HepG2 (cell line): ENCODE data around the gene HAPLN3. TPM values are rescaled to one million over a fixed set of nuclear protein-coding genes. Genes with fewer than 3 reads are reported as not detected.

Experiments used
- ATAC-seq: fragments of 200-7000 bp; cut with Tn5 transposase; 3 replicates; pipeline ENCODE4 v1.9.1; 2020; ENCODE audit warnings: mild to moderate bottlenecking, moderate library complexity
- BruUV-seq: library from RNA; stranded (reverse); fragments of 400-500 nt; replicated peaks from 2 replicates; lab custom pipeline; 2021; lab: Mats Ljungman, UMichigan
- CTCF ChIA-PET: fragments of 300-600 bp; formaldehyde crosslinking; extraction: SDS; loops from one replicate; lab custom pipeline; 2021; ENCODE audit warnings: low total read pairs, inconsistent platforms, low intra/inter-chr PET ratio; lab: Yijun Ruan, JAX
- POLR2A ChIA-PET: fragments of 350-600 bp; sonication (Branson Sonifier 250); formaldehyde crosslinking; loops from one replicate; lab custom pipeline; 2020; ENCODE audit warnings: antibody characterized with exemption, inconsistent platforms; lab: Yijun Ruan, JAX
- DNase-seq: peaks from one replicate; pipeline ENCODE4 v3.0.0-alpha.2; 2015; ENCODE audit warnings: low spot score
- FAIRE-seq: peaks from 3 replicates; lab custom pipeline; 2011; peaks lifted over from hg19 to GRCh38; lab: Jason Lieb, UNC
- H2AFZ ChIP-seq: one replicate; pipeline ENCODE4 v1.6.1; 2011; ENCODE audit warnings: low read length, inconsistent platforms
- H3K27ac ChIP-seq: fragments of 300-600 bp; 3 replicates; pipeline ENCODE4 v1.8.0; 2011; ENCODE audit warnings: mixed run types, mild to moderate bottlenecking, mixed read lengths, low read length, inconsistent platforms; ENCODE audit not compliant: insufficient read depth; ENCODE audit errors: extremely low read length
- H3K27me3 ChIP-seq, 2 experiments: fragments of 200-600 bp in 1 of 2; 2 replicates in 1 of 2; 3 replicates in 1 of 2; pipeline versions ENCODE4 v1.6.0 to v1.8.0; 2011; ENCODE audit warnings: low read length in 2 of 2, mild to moderate bottlenecking in 2 of 2, moderate library complexity in 2 of 2, inconsistent platforms in 1 of 2; ENCODE audit not compliant: insufficient read depth in 2 of 2, control insufficient read depth in 1 of 2
- H3K36me3 ChIP-seq, 2 experiments: fragments of 200-600 bp in 1 of 2; replicated peaks in 1 of 2; 2 replicates in 1 of 2; 3 replicates in 1 of 2; pipeline versions ENCODE4 v1.5.1 to v1.8.0; 2011; ENCODE audit warnings: low read length in 2 of 2, inconsistent platforms in 1 of 2; ENCODE audit not compliant: insufficient read depth in 2 of 2, control insufficient read depth in 1 of 2
- H3K4me1 ChIP-seq: 2 replicates; pipeline ENCODE4 v1.5.1; 2012; ENCODE audit warnings: low read length, inconsistent platforms; ENCODE audit not compliant: insufficient read depth
- H3K4me2 ChIP-seq: 2 replicates; pipeline ENCODE4 v1.6.0; 2011; ENCODE audit warnings: low read depth, low read length, inconsistent platforms
- H3K4me3 ChIP-seq, 3 experiments: fragments of 200-600 bp in 1 of 3; sonication (generic), shearing (Covaris generic) in 1 of 3; replicated peaks in 1 of 3; 2 replicates each; pipeline ENCODE4 v1.5.1; 2011 to 2016; ENCODE audit warnings: low read length in 3 of 3, inconsistent platforms in 2 of 3, low read depth in 2 of 3, mild to moderate bottlenecking in 2 of 3, control low read depth in 1 of 3, mixed read lengths in 1 of 3; ENCODE audit not compliant: insufficient read depth in 1 of 3
- H3K79me2 ChIP-seq: one replicate; pipeline ENCODE4 v1.6.1; 2011; ENCODE audit warnings: low read length, inconsistent platforms; ENCODE audit not compliant: insufficient read depth
- H3K9ac ChIP-seq: 2 replicates; pipeline ENCODE4 v1.6.0; 2011; ENCODE audit warnings: mild to moderate bottlenecking, low read depth, low read length, inconsistent platforms; ENCODE audit not compliant: insufficient read depth
- H3K9me3 ChIP-seq: 2 replicates; pipeline ENCODE4 v1.5.1; 2012; ENCODE audit warnings: mild to moderate bottlenecking, low read length
- H4K20me1 ChIP-seq: 2 replicates; pipeline ENCODE4 v1.6.0; 2011; ENCODE audit warnings: inconsistent platforms, mild to moderate bottlenecking, low read length, moderate library complexity; ENCODE audit not compliant: insufficient read depth
- AKAP8 ChIP-seq: sonication (generic); formaldehyde crosslinking; IDR thresholded peaks from 2 replicates; pipeline ENCODE4 v1.5.1; 2020; ENCODE audit warnings: mild to moderate bottlenecking, missing genetic modification reagents
- BHLHE40 ChIP-seq: IDR thresholded peaks from 2 replicates; pipeline ENCODE4 v1.6.1; 2011; ENCODE audit warnings: low read length, improper control_type of control experiment
- ELF3 ChIP-seq: IDR thresholded peaks from 2 replicates; pipeline ENCODE4 v1.6.1; 2016; ENCODE audit warnings: missing genetic modification reagents, missing compliant biosample characterization
- FOXP1 ChIP-seq, 2 experiments: fragments of 450-650 bp in 1 of 2; IDR thresholded peaks; 2 replicates each; pipeline ENCODE4 v1.6.1; 2017 to 2018; ENCODE audit warnings: antibody characterized with exemption in 1 of 2
- FOXP4 ChIP-seq: sonication (generic); formaldehyde crosslinking; IDR thresholded peaks from 2 replicates; pipeline ENCODE4 v1.4.0; 2020; ENCODE audit warnings: missing genetic modification reagents
- GFI1 ChIP-seq: sonication (generic); formaldehyde crosslinking; IDR thresholded peaks from 2 replicates; pipeline ENCODE4 v1.5.0; 2020; ENCODE audit warnings: missing genetic modification reagents, mild to moderate bottlenecking, borderline replicate concordance
- KLF6 ChIP-seq: IDR thresholded peaks from 2 replicates; pipeline ENCODE4 v1.8.0; 2016; ENCODE audit warnings: missing biosample characterization, missing genetic modification reagents
- PATZ1 ChIP-seq: sonication (generic); formaldehyde crosslinking; IDR thresholded peaks from 2 replicates; pipeline ENCODE4 v1.4.0; 2020; ENCODE audit warnings: missing genetic modification reagents
- RFXAP ChIP-seq: sonication (generic); formaldehyde crosslinking; IDR thresholded peaks from 2 replicates; pipeline ENCODE4 v1.4.0; 2020; ENCODE audit warnings: missing genetic modification reagents, borderline replicate concordance
- SOX13 ChIP-seq, 3 experiments: fragments of 450-650 bp in 1 of 3; sonication (generic) in 1 of 3; formaldehyde crosslinking in 1 of 3; IDR thresholded peaks in 2 of 3; conservative IDR thresholded peaks in 1 of 3; 2 replicates each; pipeline versions ENCODE4 v1.5.0 to v1.6.1; 2016 to 2020; ENCODE audit warnings: antibody characterized with exemption in 1 of 3, mild to moderate bottlenecking in 1 of 3, missing compliant biosample characterization in 1 of 3, missing genetic modification reagents in 1 of 3, moderate library complexity in 1 of 3
- SOX6 ChIP-seq, 2 experiments: fragments of 450-650 bp in 1 of 2; sonication (generic) in 1 of 2; formaldehyde crosslinking in 1 of 2; IDR thresholded peaks; 2 replicates each; pipeline versions ENCODE4 v1.4.0 to v1.6.1; 2017 to 2020; ENCODE audit warnings: antibody characterized with exemption in 1 of 2, mild to moderate bottlenecking in 1 of 2, missing genetic modification reagents in 1 of 2
- ZNF224 ChIP-seq: sonication (generic); formaldehyde crosslinking; IDR thresholded peaks from 2 replicates; pipeline ENCODE4 v1.5.0; 2020; ENCODE audit warnings: mild to moderate bottlenecking, missing genetic modification reagents
- ZNF513 ChIP-seq: sonication (generic); formaldehyde crosslinking; conservative IDR thresholded peaks from 2 replicates; pipeline ENCODE4 v1.5.0; 2020; ENCODE audit warnings: missing genetic modification reagents
- ZNF558 ChIP-seq: sonication (generic); formaldehyde crosslinking; IDR thresholded peaks from 2 replicates; pipeline ENCODE4 v1.9.0; 2022; ENCODE audit warnings: mild to moderate bottlenecking, missing genetic modification reagents, borderline replicate concordance
- WGBS: methylation state at CpG from one replicate; pipeline ENCODE4 v1.1.6; 2017; ENCODE audit warnings: low lambda C conversion rate; 5-methylcytosine and 5-hydroxymethylcytosine counted together
- in situ Hi-C: cut with HindIII; loops from 2 replicates; pipeline ENCODE4 v1.10.0; 2017; ENCODE audit warnings: low pct_unique_long_range_greater_than_20kb; ENCODE audit not compliant: extremely low pct_ligation_motif_present
- intact Hi-C: fragments of 100-400 bp; cut with micrococcal nuclease; formaldehyde crosslinking; loops from one replicate; pipeline ENCODE4 v1.10.0; 2022; ENCODE audit not compliant: unreplicated experiment
- polyA plus RNA-seq, 8 experiments: library from polyadenylated mRNA; depleted of rRNA in 3 of 8; stranded (reverse) in 7 of 8; unstranded in 1 of 8; fragments of >200 nt; fragmentation: Illumina TruSeq in 4 of 8; extraction: Trizol in 4 of 8; gene quantifications; 2 replicates each; pipeline versions ENCODE4 v1.2.1 to v1.2.3, GENCODE V29; 2011 to 2016; ENCODE audit warnings: low read depth in 4 of 8, missing spikeins in 1 of 8, mixed read lengths in 1 of 8; ENCODE audit not compliant: insufficient read depth in 1 of 8
- total RNA-seq, 5 experiments: library from RNA; depleted of rRNA; stranded (reverse); fragments of >200 nt; fragmentation: Illumina TruSeq; extraction: Trizol; gene quantifications; 2 replicates each; pipeline ENCODE4 v1.2.3, GENCODE V29; 2016; ENCODE audit warnings: low read depth in 1 of 5
- TF ChIP-seq, protein P1 (sequence below): sonication (generic); formaldehyde crosslinking; IDR thresholded peaks from 2 replicates; pipeline ENCODE4 v1.4.0; 2020; ENCODE audit warnings: missing genetic modification reagents

The HAPLN3 gene
- total and polyA plus RNA-seq, 2 of the 13 experiments (the other 11 are each of a cell fraction or from before 2014, with no cell fraction given), result 0.09 TPM; not detected in 1

GRCh38 chr15:88932271-88932874 lies 37.0 kb upstream of the HAPLN3 start (continued):
- TF ChIP-seq FOXP4 (CRISPR knock-in tag) (peak; percentile 62), FOXP1 (IDR thresholded peaks at IDR 0.05) (no peak), FOXP1 (CRISPR knock-in tag; IDR thresholded peaks at IDR 0.05) (peak; percentile 15; the same call in 1 of the 2 replicates), SOX13 (IDR thresholded peaks at IDR 0.05) (no peak), SOX13 (CRISPR knock-in tag; conservative IDR thresholded peaks at IDR 0.05 in 1 of 2, IDR thresholded peaks at IDR 0.05 in 1 of 2) (peak in 1 of 2 experiments; percentile 58; a peak in 1 of 4 replicates), SOX6 (IDR thresholded peaks at IDR 0.05) (no peak), SOX6 (CRISPR knock-in tag; IDR thresholded peaks at IDR 0.05) (peak; percentile 49), PATZ1 (CRISPR knock-in tag) (peak; percentile 22; the same call in 1 of the 2 replicates), ELF3 (CRISPR knock-in tag) (no peak)

GRCh38 chr15:88930579-88930978 lies 35.2 kb upstream of the HAPLN3 start:
- no peaks in the 10 kb centered on the region for H3K36me3 ChIP-seq
- in situ Hi-C loops, result no loop called here
- H3K79me2 ChIP-seq, result no peaks in the 10 kb centered on the region
- 12% methylated on average over 2 of the region's 2 CpGs for WGBS
- no peaks in the 10 kb centered on the region for H3K9me3 ChIP-seq
- H3K4me1 ChIP-seq, result peaks cover 26% of the 10 kb centered on the region
- H3K27me3 ChIP-seq, result no peaks in the 10 kb centered on the region
- no peak overlapping the region for H3K4me3 ChIP-seq
- no peak overlapping the region for H3K9ac ChIP-seq
- BruUV-seq, result no TSS peak
- H3K27ac ChIP-seq, result no peak overlapping the region
- ChIA-PET POLR2A (no interaction called here), CTCF (no interaction called here)
- no peak overlapping the region for H3K4me2 ChIP-seq
- FAIRE-seq, result no peak
- H4K20me1 ChIP-seq, result no peaks in the 10 kb centered on the region
- no peak for ATAC-seq
- no peak for DNase-seq
- intact Hi-C loops, result no loop called here
- H2AFZ ChIP-seq, result no peak overlapping the region
- TF ChIP-seq, protein P1, sequence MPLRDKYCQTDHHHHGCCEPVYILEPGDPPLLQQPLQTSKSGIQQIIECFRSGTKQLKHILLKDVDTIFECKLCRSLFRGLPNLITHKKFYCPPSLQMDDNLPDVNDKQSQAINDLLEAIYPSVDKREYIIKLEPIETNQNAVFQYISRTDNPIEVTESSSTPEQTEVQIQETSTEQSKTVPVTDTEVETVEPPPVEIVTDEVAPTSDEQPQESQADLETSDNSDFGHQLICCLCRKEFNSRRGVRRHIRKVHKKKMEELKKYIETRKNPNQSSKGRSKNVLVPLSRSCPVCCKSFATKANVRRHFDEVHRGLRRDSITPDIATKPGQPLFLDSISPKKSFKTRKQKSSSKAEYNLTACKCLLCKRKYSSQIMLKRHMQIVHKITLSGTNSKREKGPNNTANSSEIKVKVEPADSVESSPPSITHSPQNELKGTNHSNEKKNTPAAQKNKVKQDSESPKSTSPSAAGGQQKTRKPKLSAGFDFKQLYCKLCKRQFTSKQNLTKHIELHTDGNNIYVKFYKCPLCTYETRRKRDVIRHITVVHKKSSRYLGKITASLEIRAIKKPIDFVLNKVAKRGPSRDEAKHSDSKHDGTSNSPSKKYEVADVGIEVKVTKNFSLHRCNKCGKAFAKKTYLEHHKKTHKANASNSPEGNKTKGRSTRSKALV (CRISPR knock-in tag), result no peak
- TF ChIP-seq GFI1 (CRISPR knock-in tag), result no peak
- TF ChIP-seq AKAP8 (CRISPR knock-in tag), result no peak
- TF ChIP-seq ZNF513 (CRISPR knock-in tag), result no peak
- TF ChIP-seq BHLHE40, result no peak
- no peak for TF ChIP-seq KLF6
- TF ChIP-seq ZNF224, result no peak
- no peak for TF ChIP-seq ZNF558 (CRISPR knock-in tag)
- no peak for TF ChIP-seq RFXAP (CRISPR knock-in tag)
